Activated CD4-positive, alpha-beta T cell treated with anti-CD3 and anti-CD28 coated beads, Interleukin-2, amount 50 U/mL, for 48 hours (primary cell): ENCODE measurements around the gene TREX2.

Experiments used
- DNase-seq, 2 experiments: peaks; one replicate each; pipeline ENCODE4 v3.0.0-alpha.2; 2020

The TREX2 gene

DNA sequence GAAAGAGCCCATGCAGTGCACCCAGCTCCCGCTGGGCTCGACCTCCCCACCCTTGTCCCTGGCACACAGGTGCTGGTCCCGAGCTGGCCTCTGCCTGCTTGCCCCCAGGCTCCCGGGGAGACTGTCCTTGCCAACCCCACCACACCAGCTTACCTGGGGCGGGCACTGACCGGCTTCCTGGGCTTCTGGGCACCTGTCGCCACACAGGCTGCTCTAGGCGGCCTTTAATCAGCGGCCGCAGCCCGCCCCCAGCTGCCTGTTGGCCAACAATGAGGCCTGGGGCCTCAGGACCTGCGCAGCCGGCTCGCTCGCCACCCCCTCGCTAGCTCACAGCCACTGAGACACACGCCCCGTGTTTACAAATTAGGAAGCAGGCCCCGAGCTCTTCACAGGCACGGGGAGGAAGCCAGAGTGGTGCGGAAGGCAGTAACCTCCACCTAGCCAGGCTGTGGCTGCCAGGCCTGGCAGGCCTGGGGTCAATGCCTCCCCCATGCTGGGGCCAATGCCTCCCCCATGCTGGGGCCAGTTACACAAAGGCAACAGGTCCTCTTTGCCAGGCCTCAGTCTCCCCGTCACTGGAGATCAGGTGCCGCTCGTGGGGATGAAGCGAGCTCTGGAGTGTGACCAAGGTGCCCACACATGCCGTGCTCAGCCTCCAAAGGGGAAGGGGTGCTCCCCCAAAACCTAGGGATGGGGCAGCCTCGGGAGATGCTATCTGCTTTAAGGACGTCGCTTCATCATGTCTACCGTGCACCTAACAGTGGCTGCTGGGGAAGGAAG, at the start of gene TREX2:
Gene TREX2, minus strand, starts transcription at position 201 of the 780 bp plus-strand sequence. CDS start 626 bp downstream, outside the sequence.
- no peak for DNase-seq

DNA sequence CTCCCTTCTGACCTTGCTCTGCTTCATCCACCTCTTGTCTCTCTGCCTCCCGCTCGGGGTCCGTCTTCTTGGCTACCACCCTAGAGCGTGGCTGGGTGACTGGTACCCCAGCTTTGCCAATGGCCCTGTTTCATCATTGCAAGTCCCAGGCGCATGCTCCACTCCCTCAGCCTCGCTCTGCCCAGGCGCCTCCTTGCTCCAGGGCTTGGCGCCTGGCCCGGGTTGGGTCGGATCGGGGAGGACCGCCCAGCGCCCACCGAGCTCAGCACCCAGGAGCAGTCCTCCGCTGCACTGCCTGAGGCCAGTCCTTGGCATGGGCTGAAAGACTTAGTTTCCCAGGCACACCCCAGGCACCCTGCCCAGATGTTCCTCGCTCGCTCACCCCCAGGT, 49.5 kb upstream of the TREX2 start:
- DNase-seq = no peak

- no peak for DNase-seq
These were observed 48.9 kb upstream of the TREX2 start, which contains the start of gene BGN for GRCh38 chrX:153494541-153495361. Gene BGN, plus strand, starts transcription at chrX:153494980. Its CDS starts 9,652 bp downstream, at chrX:153504632.

DNA sequence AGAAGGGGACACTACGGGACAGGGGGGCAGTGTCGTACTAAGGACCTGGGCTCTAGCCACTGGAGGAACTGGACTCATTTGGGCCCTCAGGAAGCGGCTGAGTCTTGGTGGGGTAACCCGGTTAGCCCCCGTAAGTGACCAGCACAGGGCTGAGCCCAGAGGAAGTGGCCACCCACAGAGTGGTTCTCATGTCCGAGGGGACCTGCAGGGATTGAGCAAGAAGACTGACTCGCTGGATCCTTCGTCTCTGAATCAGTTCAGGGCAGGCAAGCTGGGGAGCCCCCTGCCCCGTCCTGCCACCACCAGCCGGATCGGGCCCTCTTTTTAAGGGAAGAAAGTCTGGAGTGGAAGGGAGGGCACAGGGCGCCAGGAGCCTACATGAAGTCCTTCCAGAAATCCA, 48.2 kb upstream of the TREX2 start:
- no peak for DNase-seq

DNA sequence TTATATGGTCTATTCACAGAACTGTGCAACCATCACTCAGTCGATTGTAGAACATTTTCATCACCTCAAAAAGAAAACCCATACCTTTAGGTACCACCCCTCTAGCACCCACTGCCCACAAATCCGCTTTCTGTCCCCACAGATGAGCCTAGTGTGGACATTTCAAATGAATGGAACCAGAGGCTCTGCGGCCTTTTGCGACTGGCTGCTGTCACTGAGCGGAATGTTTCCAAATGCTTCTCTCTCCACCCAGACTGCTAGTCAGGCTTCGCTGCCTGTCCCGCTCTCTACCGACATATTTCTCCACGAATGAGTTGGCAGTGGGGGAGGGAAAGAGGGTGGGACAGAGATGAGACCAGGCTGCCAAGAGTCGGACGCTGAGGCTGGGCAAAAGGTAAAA, 47.2 kb upstream of the TREX2 start:
- no peak for DNase-seq

DNA sequence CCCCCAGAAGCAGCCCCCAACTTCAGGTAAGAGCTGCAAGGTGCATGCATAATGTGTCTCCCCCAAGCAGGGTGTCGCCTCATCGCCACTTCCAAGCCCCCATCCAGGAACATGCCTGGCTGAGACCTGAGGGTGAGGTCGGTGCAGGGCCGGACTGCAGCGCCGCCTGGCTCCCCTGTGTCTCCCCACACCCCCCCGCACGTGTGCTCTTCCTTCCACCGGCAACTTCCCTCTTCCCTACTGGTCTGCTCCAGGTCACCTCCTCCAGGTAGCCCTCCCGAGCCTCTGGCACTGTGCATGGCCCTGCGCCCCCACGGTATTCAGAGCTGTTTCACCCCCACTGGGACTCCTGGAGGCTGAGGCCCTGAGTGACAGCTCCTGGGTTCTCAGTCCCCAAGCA, 46.7 kb upstream of the TREX2 start:
- no peak for DNase-seq

DNA sequence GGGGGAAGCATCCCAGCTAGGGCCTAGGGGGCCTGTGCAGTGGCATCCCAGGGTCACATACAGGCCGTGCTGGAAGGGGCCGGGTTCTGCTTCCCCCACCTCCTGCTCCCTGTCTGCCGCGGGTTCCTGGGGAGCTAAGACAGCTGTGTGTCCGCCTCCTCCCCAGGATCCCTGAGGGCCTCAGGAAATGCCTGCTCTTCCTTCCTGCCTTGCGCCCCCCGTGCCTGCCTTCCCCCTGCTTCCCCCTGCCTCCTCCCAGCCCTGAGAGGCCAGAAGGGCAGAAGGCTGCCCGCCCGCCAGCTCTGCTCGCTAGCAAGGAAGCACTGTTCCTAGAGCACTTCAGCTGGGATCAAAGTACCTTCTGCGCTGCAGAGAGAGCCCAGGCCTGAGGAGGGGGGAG, 46.1 kb upstream of the TREX2 start:
- no peak for DNase-seq

- no peak for DNase-seq
These were observed 45.6 kb upstream of the TREX2 start for GRCh38 chrX:153491351-153491914.

DNA sequence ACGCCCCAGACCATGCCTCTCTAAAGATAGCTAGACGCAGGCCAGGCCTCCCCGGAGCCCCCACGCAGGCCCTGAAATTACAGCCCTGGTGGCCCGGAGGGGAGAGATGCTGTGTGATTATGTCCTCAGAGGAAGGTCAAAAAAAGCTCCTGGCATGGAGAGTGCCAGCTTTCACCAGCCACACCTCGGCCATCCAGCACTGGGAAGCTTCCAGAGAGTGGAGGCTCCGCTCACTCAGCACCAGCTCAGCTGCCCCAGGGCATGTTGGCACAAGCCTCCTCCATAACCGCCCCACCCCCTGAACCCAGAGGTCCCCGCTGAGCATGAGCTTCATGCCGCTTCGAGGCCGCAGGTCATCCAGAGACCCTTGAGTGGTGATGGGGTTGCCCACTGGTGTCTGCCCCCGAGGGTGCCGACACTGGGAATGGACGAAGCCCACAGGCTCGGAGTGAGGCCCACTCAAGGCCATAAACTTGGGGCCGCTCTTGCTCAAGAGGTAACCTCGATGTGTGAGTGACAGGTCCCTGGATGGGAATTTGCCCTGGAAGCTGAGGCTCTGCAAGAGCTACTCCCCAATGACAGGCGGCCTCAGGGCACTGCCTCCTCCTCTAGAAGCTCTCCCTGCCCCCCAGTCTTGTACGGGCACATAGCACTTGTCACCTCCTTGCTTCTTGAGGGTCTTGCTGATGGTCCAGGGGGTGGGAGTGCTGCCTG, 44.5 kb upstream of the TREX2 start:
- no peak for DNase-seq

DNA sequence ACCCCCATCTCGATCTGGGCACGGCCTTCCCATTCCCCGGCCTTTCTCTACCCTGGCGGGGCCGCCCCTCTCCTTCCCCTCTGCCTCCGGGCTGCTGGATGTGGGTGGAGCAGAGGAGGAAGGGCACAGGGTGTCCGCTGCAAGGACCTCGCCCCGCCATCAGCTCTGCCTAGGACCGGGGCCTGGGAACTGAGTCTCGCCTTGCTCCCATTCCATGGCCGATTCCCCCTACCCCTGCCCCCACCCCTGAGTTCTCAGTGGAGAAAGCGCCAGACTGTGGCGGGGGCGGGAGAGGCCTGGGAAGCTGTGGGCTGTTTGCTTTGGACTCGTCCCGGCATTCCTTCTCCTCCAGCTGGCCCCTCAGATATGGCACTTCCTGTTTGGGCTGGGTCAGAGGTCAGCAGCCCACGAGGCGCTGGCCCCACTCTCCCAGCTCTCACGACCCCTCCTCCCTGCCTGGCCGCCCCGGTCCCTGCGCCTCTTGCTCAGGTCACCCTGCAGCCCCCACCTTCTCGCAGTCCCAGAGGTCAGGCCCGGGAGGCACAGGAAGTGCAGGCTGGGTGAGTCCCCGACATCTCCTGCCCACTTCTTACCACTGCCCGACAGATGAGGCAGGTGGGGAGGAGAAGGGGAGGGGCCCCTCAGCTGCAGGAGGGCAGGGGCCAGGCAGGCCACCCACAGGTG, 42.5 kb upstream of the TREX2 start:
- DNase-seq = no peak

- no peak for DNase-seq
These were observed 41.8 kb upstream of the TREX2 start for GRCh38 chrX:153487590-153488071.

GRCh38 chrX:153486171-153486570, 40.3 kb upstream of the TREX2 start:
- no peak for DNase-seq

GRCh38 chrX:153485396-153486080, 39.7 kb upstream of the TREX2 start:
- no peak for DNase-seq

DNA sequence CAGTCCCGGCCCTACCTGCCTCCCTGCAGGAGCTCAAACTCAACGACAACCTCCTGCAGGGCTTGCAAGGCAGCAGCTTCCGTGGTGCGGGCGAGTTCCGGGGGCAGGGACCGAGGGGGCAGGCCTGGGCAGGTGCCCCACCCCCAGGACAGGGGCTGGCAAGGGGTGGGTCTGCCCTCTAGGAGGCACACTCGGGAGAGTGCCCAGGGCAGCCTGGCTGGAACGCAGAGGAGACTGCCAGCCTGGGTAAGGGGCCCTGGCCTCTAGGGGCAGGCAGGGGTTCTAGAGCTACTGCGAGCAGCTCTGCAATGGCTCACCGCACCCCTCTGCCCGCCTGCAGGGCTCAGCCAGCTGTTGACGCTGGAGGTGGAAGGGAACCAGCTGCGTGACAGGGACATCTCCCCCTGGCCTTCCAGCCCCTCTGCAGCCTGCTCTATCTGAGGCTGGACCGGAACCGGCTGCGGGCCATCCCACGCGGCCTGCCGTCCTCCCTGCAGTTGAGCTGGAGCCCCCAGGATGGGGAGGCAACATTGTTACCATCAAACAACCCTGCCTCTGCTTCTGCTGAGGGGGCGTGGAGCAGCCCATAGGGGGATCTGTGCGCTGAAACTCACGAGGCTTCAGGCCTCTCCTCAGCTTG, 36.6 kb upstream of the TREX2 start:
- DNase-seq = no peak

- no peak for DNase-seq
These were observed 35.2 kb upstream of the TREX2 start for GRCh38 chrX:153481043-153481442.

DNA sequence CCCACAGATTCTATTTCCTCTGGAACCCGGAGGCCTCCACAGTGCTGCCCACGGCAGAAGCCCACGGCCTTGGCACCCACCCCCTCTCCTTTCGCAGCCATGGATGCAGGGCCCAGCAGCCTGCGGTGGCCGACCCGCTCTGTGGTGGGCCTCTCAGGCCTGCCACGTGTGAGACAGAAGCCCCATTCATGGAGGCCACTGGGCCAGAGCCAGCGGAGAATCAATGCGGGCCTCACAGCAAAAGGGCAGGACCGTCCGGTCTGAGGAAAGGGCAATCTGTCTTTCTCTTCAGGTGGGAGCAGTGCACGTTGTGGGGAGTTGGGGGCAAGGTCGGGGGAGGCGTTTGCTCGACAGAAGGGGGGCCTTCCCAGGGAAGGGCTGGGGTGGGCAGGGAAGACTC, 32.9 kb upstream of the TREX2 start:
- DNase-seq = no peak

DNA sequence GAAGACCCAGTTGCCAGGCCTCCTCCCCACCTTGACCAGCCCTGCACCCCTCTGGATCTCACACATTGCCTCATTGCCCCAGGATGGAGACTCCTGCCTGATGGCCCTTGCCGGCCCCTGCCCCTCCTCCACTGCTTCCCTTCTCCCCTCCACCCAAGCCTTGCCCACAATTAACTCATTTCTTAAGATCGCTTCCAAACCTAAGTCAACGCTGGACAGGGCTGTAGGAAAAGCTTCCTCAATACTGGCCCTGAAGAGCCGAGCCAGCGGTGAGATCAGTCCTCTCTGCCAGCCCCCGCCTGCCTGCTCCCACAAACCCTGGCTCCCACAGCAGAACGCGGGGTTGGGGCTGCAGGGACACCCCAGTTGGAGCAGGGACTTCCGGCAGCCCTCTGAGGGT, 32.0 kb upstream of the TREX2 start:
- no peak for DNase-seq

GRCh38 chrX:153477364-153477857, 31.6 kb upstream of the TREX2 start:
- DNase-seq = no peak

GRCh38 chrX:153476666-153477363, 31.0 kb upstream of the TREX2 start:
- DNase-seq = no peak

- no peak for DNase-seq
These were observed 30.0 kb upstream of the TREX2 start for GRCh38 chrX:153475751-153476281.
